Urinary bladder (tissue), 4 donors: ENCODE results near the gene DSCAM. TPM values are rescaled to one million over a fixed set of nuclear protein-coding genes. Genes with fewer than 3 reads are reported as not detected.

Source experiments
- DNase-seq: peaks from one replicate; pipeline ENCODE4 v3.0.0-alpha.2; 2015; ENCODE audit errors: extremely low spot score
- H3K27ac ChIP-seq: one replicate; pipeline ENCODE4 v1.5.1; 2013; ENCODE audit warnings: low read depth, mild to moderate bottlenecking, moderate library complexity
- H3K36me3 ChIP-seq: one replicate; pipeline ENCODE4 v1.6.1; 2013; ENCODE audit warnings: mild to moderate bottlenecking, moderate library complexity; ENCODE audit not compliant: insufficient read depth
- H3K4me1 ChIP-seq: one replicate; pipeline ENCODE4 v1.6.1; 2013; ENCODE audit warnings: mild to moderate bottlenecking, moderate library complexity; ENCODE audit not compliant: insufficient read depth
- H3K4me3 ChIP-seq: one replicate; pipeline ENCODE4 v1.5.1; 2013; ENCODE audit warnings: low read depth, low read length
- WGBS: extraction: QIAGEN DNeasy Blood & Tissue Kit; methylation state at CpG from one replicate; pipeline ENCODE4 v1.1.7; 2013; 5-methylcytosine and 5-hydroxymethylcytosine counted together
- polyA plus RNA-seq: library from polyadenylated mRNA; stranded (reverse); fragments of 200-250 nt; gene quantifications from one replicate; pipeline ENCODE4 v1.2.3, GENCODE V29; 2013
- small RNA-seq: library from RNA; depleted of rRNA; stranded (forward); fragments of <200 nt; gene quantifications from one replicate; pipeline ENCODE3, GENCODE V24; 2014
- total RNA-seq: library from RNA; depleted of rRNA; stranded (reverse); fragments of >200 nt; gene quantifications from one replicate; pipeline ENCODE4 v1.2.3, GENCODE V29; 2014
- donor health status: healthy with polysubstance abuse.
- donor health status: healthy.

The DSCAM gene
- total and polyA plus RNA-seq, 2 donors = 0.03 to 0.21 TPM

DNA sequence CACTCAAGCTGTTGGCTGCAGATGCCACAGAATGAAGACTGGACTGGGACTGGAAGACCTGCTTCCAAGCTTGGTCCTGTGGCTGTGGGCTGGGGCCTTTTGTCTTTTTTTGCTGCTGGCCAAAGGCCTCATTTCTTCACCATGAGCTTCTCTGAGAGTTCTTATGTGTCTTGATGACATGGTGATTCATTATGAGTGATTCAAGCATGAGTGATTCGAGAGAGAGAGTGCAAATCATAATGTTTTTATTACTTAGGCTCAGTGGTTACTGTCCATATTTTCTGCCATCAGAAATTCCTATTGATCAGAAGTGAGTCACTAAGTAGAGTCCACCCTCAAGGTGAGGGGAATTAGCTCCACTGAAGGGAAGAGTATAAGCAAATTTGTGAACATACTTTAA, 885.7 kb downstream of the DSCAM start:
- no peak for DNase-seq
- Histone ChIP-seq H3K27ac (no peak overlapping the region), H3K4me1 (no peaks in the 10 kb centered on the region), H3K36me3 (no peaks in the 10 kb centered on the region), H3K4me3 (no peak overlapping the region)
- WGBS = 69% methylated on average over 1 of the region's 1 CpG

Small RNA genes within 50 kb of the gene (small RNA-seq; reads per million reads assigned to genes)
- gene MIR4760 = not detected
- not detected for gene RF00432
